Coronary artery (tissue), 2 donors: Measurements from ENCODE around the gene DEFB129.
"Not testable (repeated sequence)": the region's sequence is repeated elsewhere in the genome, so short reads cannot be mapped to it uniquely, and the experiment has no call there.

Experiments used
- DNase-seq: peaks from one replicate; pipeline ENCODE4 v3.0.0-alpha.2; 2017; ENCODE audit warnings: low spot score
- H3K27ac ChIP-seq, 2 donors: fragments of 200-600 bp; sonication (generic); one replicate each; pipeline ENCODE4 v1.5.1; 2016 to 2019
- H3K4me3 ChIP-seq: fragments of 200-600 bp; sonication (generic); 2 replicates; pipeline ENCODE4 v1.5.1; 2016; ENCODE audit warnings: mild to moderate bottlenecking, moderate library complexity
- TF ChIP-seq, protein P1 (sequence below): fragments of 200-600 bp; sonication (generic); IDR thresholded peaks from one replicate; pipeline ENCODE4 v1.5.1; 2019; ENCODE audit warnings: antibody characterized with exemption

The DEFB129 gene, protein sequence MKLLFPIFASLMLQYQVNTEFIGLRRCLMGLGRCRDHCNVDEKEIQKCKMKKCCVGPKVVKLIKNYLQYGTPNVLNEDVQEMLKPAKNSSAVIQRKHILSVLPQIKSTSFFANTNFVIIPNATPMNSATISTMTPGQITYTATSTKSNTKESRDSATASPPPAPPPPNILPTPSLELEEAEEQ

DNA sequence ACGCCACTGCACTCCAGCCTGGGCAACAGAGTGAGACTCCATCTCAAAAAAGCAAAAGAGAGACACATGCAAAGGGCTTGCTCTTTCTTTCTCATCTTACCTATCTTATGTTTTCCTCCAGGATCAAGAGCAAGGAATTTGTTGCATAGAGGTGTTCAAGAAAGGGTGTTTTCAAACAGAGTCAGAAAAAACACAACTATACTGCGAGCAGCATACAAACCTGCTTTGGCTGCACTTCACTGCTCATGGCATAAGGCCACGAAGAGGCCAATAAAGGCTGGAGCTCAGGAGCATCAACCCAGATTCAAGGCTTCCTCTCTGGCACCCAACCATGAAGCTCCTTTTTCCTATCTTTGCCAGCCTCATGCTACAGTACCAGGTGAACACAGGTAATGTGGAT lies at the start of gene DEFB129:
DEFB129 (plus strand) TSS at position 301 of the 400 bp plus-strand sequence; CDS start at position 332, 31 bp downstream.
- no peak for DNase-seq
- TF ChIP-seq, protein P1, sequence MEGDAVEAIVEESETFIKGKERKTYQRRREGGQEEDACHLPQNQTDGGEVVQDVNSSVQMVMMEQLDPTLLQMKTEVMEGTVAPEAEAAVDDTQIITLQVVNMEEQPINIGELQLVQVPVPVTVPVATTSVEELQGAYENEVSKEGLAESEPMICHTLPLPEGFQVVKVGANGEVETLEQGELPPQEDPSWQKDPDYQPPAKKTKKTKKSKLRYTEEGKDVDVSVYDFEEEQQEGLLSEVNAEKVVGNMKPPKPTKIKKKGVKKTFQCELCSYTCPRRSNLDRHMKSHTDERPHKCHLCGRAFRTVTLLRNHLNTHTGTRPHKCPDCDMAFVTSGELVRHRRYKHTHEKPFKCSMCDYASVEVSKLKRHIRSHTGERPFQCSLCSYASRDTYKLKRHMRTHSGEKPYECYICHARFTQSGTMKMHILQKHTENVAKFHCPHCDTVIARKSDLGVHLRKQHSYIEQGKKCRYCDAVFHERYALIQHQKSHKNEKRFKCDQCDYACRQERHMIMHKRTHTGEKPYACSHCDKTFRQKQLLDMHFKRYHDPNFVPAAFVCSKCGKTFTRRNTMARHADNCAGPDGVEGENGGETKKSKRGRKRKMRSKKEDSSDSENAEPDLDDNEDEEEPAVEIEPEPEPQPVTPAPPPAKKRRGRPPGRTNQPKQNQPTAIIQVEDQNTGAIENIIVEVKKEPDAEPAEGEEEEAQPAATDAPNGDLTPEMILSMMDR, result no peak
- Histone ChIP-seq H3K27ac (no peak within 1 kb of the TSS), H3K4me3 (no peak within 1 kb of the TSS)

DNA sequence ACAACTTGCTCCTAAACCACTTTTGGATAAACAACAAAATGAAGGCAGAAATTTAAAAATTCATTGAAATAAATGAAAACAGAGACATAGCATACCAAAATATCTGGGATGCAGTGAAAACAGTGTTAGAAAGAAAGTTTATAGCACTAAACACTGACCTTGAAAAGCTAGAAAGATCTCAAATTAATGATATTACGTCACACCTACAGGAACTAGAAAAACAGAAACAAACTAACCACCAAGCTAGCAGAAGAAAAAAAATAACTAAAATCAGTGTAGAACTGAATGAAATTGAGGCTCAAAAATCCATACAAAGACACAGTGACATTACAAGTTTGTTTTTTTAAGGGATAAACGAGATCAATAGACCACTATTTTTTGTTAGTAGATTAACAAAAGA lies 42.8 kb upstream of the DEFB129 start:
- Histone ChIP-seq H3K4me3 (no peak overlapping the region), H3K27ac (no peak overlapping the region)
- TF ChIP-seq, protein P1, result no peak
- no peak for DNase-seq

DNA sequence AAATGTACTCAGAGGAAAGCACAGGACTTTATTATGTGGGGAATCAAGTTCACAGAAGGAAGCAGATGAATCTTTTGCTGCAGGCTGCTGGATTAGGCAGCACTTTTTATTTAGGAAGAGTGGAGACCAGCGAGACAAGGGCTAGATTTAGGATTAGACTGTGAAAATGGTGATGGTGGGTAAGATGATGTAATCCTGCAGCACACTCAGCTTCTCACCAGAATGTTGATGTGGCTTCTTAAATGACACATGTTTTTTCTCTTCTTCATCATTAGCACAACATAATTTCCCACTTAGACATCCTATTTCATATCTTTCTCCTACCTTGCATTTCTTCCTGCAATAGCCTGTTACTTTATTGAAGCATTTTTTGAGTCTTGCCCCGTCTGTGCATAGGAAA lies 39.3 kb upstream of the DEFB129 start:
- no peak overlapping the region for H3K27ac ChIP-seq
- TF ChIP-seq, protein P1, result no peak
- no peak for DNase-seq
- no peak overlapping the region for H3K4me3 ChIP-seq

DNA sequence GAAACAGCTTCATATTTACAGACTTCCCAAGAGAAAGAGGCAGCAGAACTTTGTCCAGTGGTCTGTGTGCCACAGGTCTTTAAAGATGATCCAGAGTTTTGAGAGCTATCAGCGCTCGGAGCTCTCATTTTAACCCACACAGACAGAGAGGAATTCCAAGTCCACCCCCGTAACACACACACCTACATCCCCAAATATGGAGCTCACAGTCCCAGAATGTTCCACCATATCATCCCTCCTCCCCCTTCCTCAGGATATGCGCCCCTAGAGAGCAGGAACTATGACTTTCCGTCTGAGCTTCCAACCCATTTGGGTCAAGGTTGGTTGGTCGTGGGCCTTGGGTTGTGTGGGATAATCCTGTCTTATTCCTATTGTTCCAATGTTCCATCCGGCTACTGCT lies 37.4 kb upstream of the DEFB129 start, which contains the start of gene DEFB128:
DEFB128 (minus strand) TSS at position 101 of the 400 bp plus-strand sequence; CDS start at position 13, 88 bp downstream.
- Histone ChIP-seq H3K27ac (no peak within 1 kb of the TSS), H3K4me3 (no peak within 1 kb of the TSS)
- DNase-seq, result no peak
- TF ChIP-seq, protein P1, result no peak

DNA sequence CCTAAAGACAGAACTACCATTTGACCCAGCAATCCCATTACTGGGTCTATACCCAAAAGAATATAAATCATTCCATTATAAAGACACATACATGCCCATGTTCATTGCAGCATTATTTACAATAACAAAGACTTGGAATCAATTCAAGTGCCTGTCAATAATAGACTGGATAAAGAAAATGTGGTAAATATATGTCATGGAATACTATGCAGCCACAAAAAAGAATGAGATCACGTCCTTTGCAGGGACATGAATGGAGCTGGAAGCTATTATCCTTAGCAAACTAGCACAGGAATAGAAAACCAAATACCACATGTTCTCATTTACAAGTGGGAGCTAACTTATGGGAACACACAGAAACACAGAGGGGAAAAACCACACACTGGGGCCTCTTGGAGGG lies 28.8 kb upstream of the DEFB129 start:
- TF ChIP-seq, protein P1, result no peak
- DNase-seq, result no peak
- no peak overlapping the region for H3K27ac ChIP-seq
- no peak overlapping the region for H3K4me3 ChIP-seq

DNA sequence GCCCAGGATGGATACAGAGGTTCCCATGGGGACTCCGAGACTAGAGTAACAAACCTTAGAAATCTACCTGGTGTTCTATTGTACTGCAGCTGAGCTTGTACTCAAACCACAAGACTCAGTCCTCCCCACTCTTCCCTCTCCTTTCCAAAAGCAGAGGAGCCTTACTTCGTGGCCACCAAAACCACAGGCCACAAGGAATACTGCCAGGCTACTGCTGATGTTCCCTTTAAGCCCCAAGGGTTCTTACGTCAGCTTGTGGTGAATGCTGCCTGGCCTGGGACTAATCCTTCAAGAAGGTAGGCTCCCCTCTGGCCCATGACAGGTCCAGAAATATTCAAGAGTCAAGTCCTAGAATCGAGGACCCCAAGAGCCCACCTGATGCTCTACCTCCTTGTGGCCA lies 27.1 kb upstream of the DEFB129 start:
- TF ChIP-seq, protein P1, result no peak
- no peak for DNase-seq
- H3K4me3 ChIP-seq, result no peak overlapping the region
- H3K27ac ChIP-seq, result no peak overlapping the region

DNA sequence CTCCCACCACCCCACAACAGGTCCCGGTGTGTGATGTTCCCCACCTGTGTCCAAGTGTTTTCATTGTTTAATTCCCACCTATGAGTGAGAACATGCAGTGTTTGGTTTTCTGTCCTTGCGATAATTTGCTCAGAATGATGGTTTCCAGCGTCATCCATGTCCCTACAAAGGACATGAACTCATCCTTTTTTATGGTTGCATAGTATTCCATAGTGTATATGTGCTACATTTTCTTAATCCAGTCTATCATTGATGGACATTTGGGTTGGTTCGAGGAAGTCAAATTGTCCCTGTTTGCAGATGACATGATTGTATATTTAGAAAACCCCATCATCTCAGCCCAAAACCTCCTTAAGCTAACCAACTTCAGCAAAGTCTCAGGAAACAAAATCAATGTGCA lies 23.4 kb upstream of the DEFB129 start:
- H3K27ac ChIP-seq, DNase-seq, H3K4me3 ChIP-seq: not testable (repeated sequence)
